ENCODE results near the gene LAMB2. TPM values are rescaled to one million over a fixed set of nuclear protein-coding genes. Genes with fewer than 3 reads are reported as not detected.

The LAMB2 gene
- 186 and 247 TPM in 2 replicates for total RNA-seq

GRCh38 chr3:49132437-49133225, at the start of gene LAMB2:
TSS of gene LAMB2 (minus strand) at chr3:49133050. CDS start at chr3:49132867, 183 bp downstream.

GRCh38 chr3:49171119-49171774, 38.4 kb upstream of the LAMB2 start, which contains the start of gene KLHDC8B:
TSS of gene KLHDC8B (plus strand) at chr3:49171598. CDS start at chr3:49172770, 1,172 bp downstream.

GRCh38 chr3:49165771-49166751, 33.2 kb upstream of the LAMB2 start, which contains the start of gene CCDC71:
TSS of gene CCDC71 (minus strand) at chr3:49166331. CDS start at chr3:49164208, 2,123 bp downstream.

GRCh38 chr3:49120438-49121131, 12.3 kb downstream of the LAMB2 start, which contains the start of gene USP19:
TSS of gene USP19 (minus strand) at chr3:49120823. CDS start at chr3:49119145, 1,678 bp downstream.

GRCh38 chr3:49104427-49105291, 28.2 kb downstream of the LAMB2 start, which contains the start of gene QARS1:
TSS of gene QARS1 (minus strand) at chr3:49104757. CDS start at chr3:49104733, 24 bp downstream.

GRCh38 chr3:49093853-49094767, 38.7 kb downstream of the LAMB2 start, which contains the start of gene QRICH1:
TSS of gene QRICH1 (minus strand) at chr3:49094071. CDS start at chr3:49077017, 17,054 bp downstream.

Other genes with a start within 250 kb of the LAMB2 start
- 26.3 and 34.7 TPM in 2 replicates for gene SLC25A20, start 234.2 kb downstream of the LAMB2 start, total RNA-seq
- gene ARIH2, start 214.2 kb downstream of the LAMB2 start, total RNA-seq = 67.2 and 68.5 TPM in 2 replicates
- 25.0 and 28.9 TPM in 2 replicates for gene P4HTM, start 142.8 kb downstream of the LAMB2 start, total RNA-seq
- 47.4 and 58.8 TPM in 2 replicates for gene WDR6, start 125.7 kb downstream of the LAMB2 start, total RNA-seq
- gene DALRD3, start 114.5 kb downstream of the LAMB2 start, total RNA-seq = 25.1 and 45.5 TPM in 2 replicates
- gene NDUFAF3, start 110.9 kb downstream of the LAMB2 start, total RNA-seq = 39.1 and 69.5 TPM in 2 replicates
- gene IMPDH2, start 103.7 kb downstream of the LAMB2 start, total RNA-seq = 182 and 304 TPM in 2 replicates
- gene QRICH1, start 39.0 kb downstream of the LAMB2 start, total RNA-seq = 75.2 and 152 TPM in 2 replicates
- 167 and 271 TPM in 2 replicates for gene QARS1, start 28.3 kb downstream of the LAMB2 start, total RNA-seq
- gene USP19, start 12.2 kb downstream of the LAMB2 start, total RNA-seq = 31.2 and 41.8 TPM in 2 replicates
- 20.5 and 23.1 TPM in 2 replicates for gene CCDC71, start 33.3 kb upstream of the LAMB2 start, total RNA-seq
- 24.4 and 51.7 TPM in 2 replicates for gene KLHDC8B, start 38.5 kb upstream of the LAMB2 start, total RNA-seq
- gene C3orf62, start 144.2 kb upstream of the LAMB2 start, total RNA-seq = 0.65 and 1.4 TPM in 2 replicates
- gene USP4, start 207.0 kb upstream of the LAMB2 start, total RNA-seq = 15.9 and 22.3 TPM in 2 replicates
- gene GPX1, start 225.3 kb upstream of the LAMB2 start, total RNA-seq = 244 and 429 TPM in 2 replicates

Data from epithelial cell of umbilical artery (primary cell).